ENCODE measurements around the gene MAPKBP1.
A peak's percentile ranks its signal among the peaks of the same experiment; 100 is the strongest.

Gene MAPKBP1

GRCh38 chr15:41782371-41783282 lies 8.3 kb downstream of the MAPKBP1 start:
- no CpG with 5 or more reads among the region's 5 CpGs for WGBS (ENCODE audit: extremely low coverage, insufficient coverage, insufficient read length)
- H3K79me2 ChIP-seq (ENCODE audit: control insufficient read depth, insufficient read depth, low read length, poor library complexity) = no peaks in the 10 kb centered on the region
- no peak overlapping the region for H2AK5ac ChIP-seq (ENCODE audit: low read length)

GRCh38 chr15:41783296-41783695 lies 9.0 kb downstream of the MAPKBP1 start:
- Histone ChIP-seq H3K27ac (ENCODE audit: low read depth, low read length) (no peak overlapping the region), H4K91ac (ENCODE audit: low read depth, low read length) (no peak overlapping the region), H3K79me1 (ENCODE audit: low read length) (no peaks in the 10 kb centered on the region), H3K4ac (ENCODE audit: low read depth, low read length) (peak overlapping the region; percentile 58), H3K4me2 (ENCODE audit: low read length) (no peak overlapping the region), H2AK5ac (ENCODE audit: low read length) (no peak overlapping the region), H2BK120ac (ENCODE audit: insufficient read depth, low read length, poor library complexity) (no peak overlapping the region), H3K36me3 (ENCODE audit: control insufficient read depth in 1 of 2, insufficient read depth in 2 of 2, low read length in 2 of 2) (peaks cover 0 to 3% of the 10 kb centered on the region in 2 experiments), H2BK5ac (ENCODE audit: low read depth, low read length, poor library complexity) (no peak overlapping the region), H3K9ac (ENCODE audit: low read length) (no peak overlapping the region), H3K4me1 (ENCODE audit: control insufficient read depth in 1 of 2, insufficient read depth in 2 of 2, low read length in 2 of 2) (peaks cover 0 to 2% of the 10 kb centered on the region in 2 experiments), H2BK12ac (ENCODE audit: low read length) (no peak overlapping the region), H3K14ac (ENCODE audit: low read length) (no peak overlapping the region), H3K4me3 (ENCODE audit: low read depth, low read length) (no peak overlapping the region), H3K27me3 (ENCODE audit: insufficient read depth, low read length) (no peaks in the 10 kb centered on the region), H4K8ac (ENCODE audit: low read depth, low read length) (no peak overlapping the region), H3K9me3 (ENCODE audit: insufficient read depth, low read depth, low read length) (no peaks in the 10 kb centered on the region), H3K18ac (ENCODE audit: low read length) (no peak overlapping the region), H3K23ac (ENCODE audit: low read length) (no peak overlapping the region), H3K79me2 (ENCODE audit: control insufficient read depth, insufficient read depth, low read length, poor library complexity) (no peaks in the 10 kb centered on the region), H2AFZ (ENCODE audit: insufficient read depth, low read length, poor library complexity) (no peak overlapping the region), H4K12ac (ENCODE audit: low read depth, low read length) (no peak overlapping the region)
- peak in 1 of 2 donors; percentile 52 for DNase-seq
- WGBS (ENCODE audit: extremely low coverage, insufficient coverage, insufficient read length) = no CpG with 5 or more reads among the region's 1 CpG

More at GRCh38 chr15:41782371-41783282, 8.3 kb downstream of the MAPKBP1 start:
- Histone ChIP-seq H2BK12ac (ENCODE audit: low read length) (no peak overlapping the region), H3K27me3 (ENCODE audit: insufficient read depth, low read length) (no peaks in the 10 kb centered on the region), H4K12ac (ENCODE audit: low read depth, low read length) (no peak overlapping the region), H3K4me1 (ENCODE audit: control insufficient read depth in 1 of 2, insufficient read depth in 2 of 2, low read length in 2 of 2) (peaks cover 0 to 2% of the 10 kb centered on the region in 2 experiments), H3K18ac (ENCODE audit: low read length) (no peak overlapping the region), H3K4ac (ENCODE audit: low read depth, low read length) (peak overlapping the region; percentile 42), H3K36me3 (ENCODE audit: control insufficient read depth in 1 of 2, insufficient read depth in 2 of 2, low read length in 2 of 2) (peaks cover 0 to 3% of the 10 kb centered on the region in 2 experiments), H4K8ac (ENCODE audit: low read depth, low read length) (no peak overlapping the region), H3K14ac (ENCODE audit: low read length) (no peak overlapping the region), H3K9me3 (ENCODE audit: insufficient read depth, low read depth, low read length) (no peaks in the 10 kb centered on the region), H3K9ac (ENCODE audit: low read length) (no peak overlapping the region), H3K4me3 (ENCODE audit: low read depth, low read length) (no peak overlapping the region), H3K27ac (ENCODE audit: low read depth, low read length) (no peak overlapping the region), H4K91ac (ENCODE audit: low read depth, low read length) (peak overlapping the region; percentile 27), H2BK120ac (ENCODE audit: insufficient read depth, low read length, poor library complexity) (no peak overlapping the region), H3K79me1 (ENCODE audit: low read length) (no peaks in the 10 kb centered on the region), H2AFZ (ENCODE audit: insufficient read depth, low read length, poor library complexity) (no peak overlapping the region), H3K4me2 (ENCODE audit: low read length) (no peak overlapping the region), H3K23ac (ENCODE audit: low read length) (no peak overlapping the region), H2BK5ac (ENCODE audit: low read depth, low read length, poor library complexity) (no peak overlapping the region)
- DNase-seq = no peak

GRCh38 chr15:41788262-41788661 lies 14.0 kb downstream of the MAPKBP1 start:
- Histone ChIP-seq H4K12ac (ENCODE audit: low read depth, low read length) (no peak overlapping the region), H3K4me1 (ENCODE audit: control insufficient read depth in 1 of 2, insufficient read depth in 2 of 2, low read length in 2 of 2) (peaks cover 18 to 20% of the 10 kb centered on the region in 2 experiments), H2BK120ac (ENCODE audit: insufficient read depth, low read length, poor library complexity) (no peak overlapping the region), H3K9ac (ENCODE audit: low read length) (no peak overlapping the region), H3K79me2 (ENCODE audit: control insufficient read depth, insufficient read depth, low read length, poor library complexity) (no peaks in the 10 kb centered on the region), H2AK5ac (ENCODE audit: low read length) (no peak overlapping the region), H3K14ac (ENCODE audit: low read length) (no peak overlapping the region), H3K4ac (ENCODE audit: low read depth, low read length) (no peak overlapping the region), H3K18ac (ENCODE audit: low read length) (no peak overlapping the region), H3K23ac (ENCODE audit: low read length) (no peak overlapping the region), H2BK12ac (ENCODE audit: low read length) (no peak overlapping the region), H3K79me1 (ENCODE audit: low read length) (peaks cover 11% of the 10 kb centered on the region), H4K91ac (ENCODE audit: low read depth, low read length) (no peak overlapping the region), H2BK5ac (ENCODE audit: low read depth, low read length, poor library complexity) (no peak overlapping the region), H3K36me3 (ENCODE audit: control insufficient read depth in 1 of 2, insufficient read depth in 2 of 2, low read length in 2 of 2) (peaks cover 0 to 2% of the 10 kb centered on the region in 2 experiments), H3K27me3 (ENCODE audit: insufficient read depth, low read length) (no peaks in the 10 kb centered on the region), H3K4me3 (ENCODE audit: low read depth, low read length) (no peak overlapping the region), H4K8ac (ENCODE audit: low read depth, low read length) (no peak overlapping the region), H3K4me2 (ENCODE audit: low read length) (no peak overlapping the region), H3K27ac (ENCODE audit: low read depth, low read length) (no peak overlapping the region), H3K9me3 (ENCODE audit: insufficient read depth, low read depth, low read length) (no peaks in the 10 kb centered on the region), H2AFZ (ENCODE audit: insufficient read depth, low read length, poor library complexity) (no peak overlapping the region)
- DNase-seq = no peak
- WGBS (ENCODE audit: extremely low coverage, insufficient coverage, insufficient read length) = no CpG with 5 or more reads among the region's 3 CpGs

GRCh38 chr15:41789236-41789635 lies 15.0 kb downstream of the MAPKBP1 start:
- Histone ChIP-seq H3K27ac (ENCODE audit: low read depth, low read length) (no peak overlapping the region), H3K36me3 (ENCODE audit: control insufficient read depth in 1 of 2, insufficient read depth in 2 of 2, low read length in 2 of 2) (peaks cover 0 to under 1% of the 10 kb centered on the region in 2 experiments), H3K27me3 (ENCODE audit: insufficient read depth, low read length) (no peaks in the 10 kb centered on the region), H3K79me1 (ENCODE audit: low read length) (peaks cover 14% of the 10 kb centered on the region), H3K23ac (ENCODE audit: low read length) (no peak overlapping the region), H3K79me2 (ENCODE audit: control insufficient read depth, insufficient read depth, low read length, poor library complexity) (peaks cover 2% of the 10 kb centered on the region), H3K4ac (ENCODE audit: low read depth, low read length) (no peak overlapping the region), H4K91ac (ENCODE audit: low read depth, low read length) (peak overlapping the region; percentile 7), H4K8ac (ENCODE audit: low read depth, low read length) (no peak overlapping the region), H4K12ac (ENCODE audit: low read depth, low read length) (no peak overlapping the region), H2BK12ac (ENCODE audit: low read length) (peak overlapping the region; percentile 42), H2AK5ac (ENCODE audit: low read length) (no peak overlapping the region), H3K18ac (ENCODE audit: low read length) (no peak overlapping the region), H3K9me3 (ENCODE audit: insufficient read depth, low read depth, low read length) (no peaks in the 10 kb centered on the region), H3K4me1 (ENCODE audit: control insufficient read depth in 1 of 2, insufficient read depth in 2 of 2, low read length in 2 of 2) (peaks cover 21 to 25% of the 10 kb centered on the region in 2 experiments), H3K4me3 (ENCODE audit: low read depth, low read length) (no peak overlapping the region), H2BK5ac (ENCODE audit: low read depth, low read length, poor library complexity) (no peak overlapping the region), H2AFZ (ENCODE audit: insufficient read depth, low read length, poor library complexity) (no peak overlapping the region), H3K14ac (ENCODE audit: low read length) (no peak overlapping the region), H2BK120ac (ENCODE audit: insufficient read depth, low read length, poor library complexity) (no peak overlapping the region), H3K4me2 (ENCODE audit: low read length) (no peak overlapping the region), H3K9ac (ENCODE audit: low read length) (no peak overlapping the region)
- no CpG with 5 or more reads among the region's 4 CpGs for WGBS (ENCODE audit: extremely low coverage, insufficient coverage, insufficient read length)
- no peak for DNase-seq

All from trophoblast cell (in vitro differentiated cells and primary cell).